ENCODE results near the gene ERBB2. TPM values are rescaled to one million over a fixed set of nuclear protein-coding genes. Genes with fewer than 3 reads are reported as not detected.
A peak's percentile ranks its signal among the peaks of the same experiment; 100 is the strongest.

Gene ERBB2
- total RNA-seq, 2 donors from 2014 or later, result 73.5 to 85.5 TPM

DNA sequence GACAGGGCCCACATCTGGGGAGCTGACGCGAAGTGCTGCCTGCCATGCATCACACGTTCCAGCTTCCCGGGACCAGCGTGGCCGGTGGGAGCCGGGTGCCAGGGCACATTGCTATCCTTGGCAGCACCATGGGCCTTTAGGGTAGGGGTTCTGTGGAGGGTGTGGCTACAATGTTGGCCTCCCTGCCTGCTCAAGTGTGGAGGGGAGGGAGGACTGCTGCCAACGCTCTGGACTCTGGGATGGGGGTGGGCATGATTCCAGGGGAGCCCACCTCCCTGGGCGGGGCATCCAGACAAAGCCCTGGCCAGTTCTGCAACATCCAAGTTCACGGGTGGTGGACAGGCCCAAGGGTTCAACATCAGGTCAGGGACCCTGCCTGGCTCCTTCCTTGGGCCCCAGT, 51.8 kb downstream of the ERBB2 start:
- H3K27me3 ChIP-seq, result no peaks in the 10 kb centered on the region
- TF ChIP-seq, protein P1, sequence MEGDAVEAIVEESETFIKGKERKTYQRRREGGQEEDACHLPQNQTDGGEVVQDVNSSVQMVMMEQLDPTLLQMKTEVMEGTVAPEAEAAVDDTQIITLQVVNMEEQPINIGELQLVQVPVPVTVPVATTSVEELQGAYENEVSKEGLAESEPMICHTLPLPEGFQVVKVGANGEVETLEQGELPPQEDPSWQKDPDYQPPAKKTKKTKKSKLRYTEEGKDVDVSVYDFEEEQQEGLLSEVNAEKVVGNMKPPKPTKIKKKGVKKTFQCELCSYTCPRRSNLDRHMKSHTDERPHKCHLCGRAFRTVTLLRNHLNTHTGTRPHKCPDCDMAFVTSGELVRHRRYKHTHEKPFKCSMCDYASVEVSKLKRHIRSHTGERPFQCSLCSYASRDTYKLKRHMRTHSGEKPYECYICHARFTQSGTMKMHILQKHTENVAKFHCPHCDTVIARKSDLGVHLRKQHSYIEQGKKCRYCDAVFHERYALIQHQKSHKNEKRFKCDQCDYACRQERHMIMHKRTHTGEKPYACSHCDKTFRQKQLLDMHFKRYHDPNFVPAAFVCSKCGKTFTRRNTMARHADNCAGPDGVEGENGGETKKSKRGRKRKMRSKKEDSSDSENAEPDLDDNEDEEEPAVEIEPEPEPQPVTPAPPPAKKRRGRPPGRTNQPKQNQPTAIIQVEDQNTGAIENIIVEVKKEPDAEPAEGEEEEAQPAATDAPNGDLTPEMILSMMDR (IDR thresholded peaks at IDR 0.05), result no peak
- no peak for DNase-seq (ENCODE audit: low spot score)
- H3K4me3 ChIP-seq, result no peak overlapping the region
- no peaks in the 10 kb centered on the region for H3K36me3 ChIP-seq
- peaks cover 0 to 28% of the 10 kb centered on the region in 2 donors for H3K4me1 ChIP-seq
- H3K27ac ChIP-seq, result no peak overlapping the region
- no peaks in the 10 kb centered on the region for H3K9me3 ChIP-seq

DNA sequence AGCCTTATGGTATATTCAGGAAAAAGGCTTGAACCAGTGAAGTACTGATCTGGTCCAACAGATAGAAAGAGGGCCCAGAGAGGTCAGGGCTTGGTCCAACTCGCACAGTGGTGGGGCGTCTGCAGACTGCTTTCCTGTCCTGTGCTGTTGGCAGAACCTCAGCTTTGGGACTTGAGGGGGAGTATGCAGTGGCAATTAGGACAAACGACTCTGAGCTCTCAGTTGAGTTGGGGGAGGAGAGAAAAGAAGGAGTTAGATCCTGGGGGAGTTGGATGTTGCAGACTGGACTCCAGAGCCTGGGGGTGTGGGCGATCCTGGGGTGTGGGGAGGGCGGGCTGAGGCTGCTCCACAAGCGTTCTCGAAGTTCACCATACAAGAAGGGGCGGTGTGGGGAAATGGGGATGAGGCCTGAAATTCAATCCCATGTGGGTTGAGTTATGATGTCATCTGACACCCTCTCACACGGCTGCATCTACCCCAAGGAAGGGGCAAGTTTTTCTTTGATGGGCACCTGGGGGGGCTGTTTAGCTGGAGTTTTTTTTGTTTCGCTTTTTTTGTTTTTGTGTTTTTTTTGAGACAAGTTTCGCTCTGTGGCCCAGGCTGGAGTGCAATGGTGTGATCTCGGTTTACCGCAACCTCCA, 52.5 kb downstream of the ERBB2 start:
- H3K9me3 ChIP-seq, result no peaks in the 10 kb centered on the region
- H3K27ac ChIP-seq, result no peak overlapping the region
- H3K4me1 ChIP-seq, result peaks cover 0 to 28% of the 10 kb centered on the region in 2 donors
- H3K4me3 ChIP-seq, result no peak overlapping the region
- no peak for DNase-seq (ENCODE audit: low spot score)
- no peaks in the 10 kb centered on the region for H3K36me3 ChIP-seq
- TF ChIP-seq, protein P1 (IDR thresholded peaks at IDR 0.05), result no peak
- no peaks in the 10 kb centered on the region for H3K27me3 ChIP-seq

DNA sequence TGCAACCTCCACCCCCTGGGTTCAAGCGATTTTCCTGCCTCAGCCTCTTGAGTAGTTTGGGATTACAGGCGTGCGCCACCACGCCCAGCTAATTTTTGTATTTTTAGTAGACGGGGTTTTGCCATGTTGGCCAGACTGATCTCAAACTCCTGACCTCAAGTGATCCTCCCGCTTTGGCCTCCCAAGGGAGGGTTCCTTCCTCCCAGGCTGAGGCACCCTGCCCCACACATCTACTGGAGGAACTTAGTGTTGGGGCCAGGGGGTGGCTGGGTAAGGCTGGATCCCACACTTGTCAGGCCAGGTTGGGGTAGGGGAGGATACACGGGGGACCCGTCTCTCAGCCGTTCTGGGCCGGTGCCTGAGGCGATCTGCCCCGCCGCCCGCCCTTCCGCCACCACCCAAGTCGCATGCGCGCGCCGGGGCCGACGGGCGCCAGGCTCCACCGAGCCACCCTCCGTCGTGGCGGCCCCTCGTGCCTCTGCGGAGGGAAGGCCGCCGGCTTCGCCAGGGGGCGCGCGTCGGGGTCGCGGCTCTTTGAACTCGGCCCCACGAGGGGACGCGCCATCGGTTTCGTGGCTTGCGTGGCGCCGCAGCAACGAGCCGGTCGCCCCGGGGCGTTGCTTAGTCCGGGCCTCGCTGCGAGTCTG, 53.8 kb downstream of the ERBB2 start:
- Histone ChIP-seq H3K9me3 (no peaks in the 10 kb centered on the region), H3K4me1 (peaks cover 0 to 28% of the 10 kb centered on the region in 2 donors), H3K27me3 (no peaks in the 10 kb centered on the region), H3K4me3 (peak overlapping the region; percentile 42 to 72), H3K27ac (peak overlapping the region; percentile 86 to 91), H3K36me3 (no peaks in the 10 kb centered on the region)
- no peak for DNase-seq (ENCODE audit: low spot score)
- TF ChIP-seq, protein P1 (IDR thresholded peaks at IDR 0.05), result no peak

DNA sequence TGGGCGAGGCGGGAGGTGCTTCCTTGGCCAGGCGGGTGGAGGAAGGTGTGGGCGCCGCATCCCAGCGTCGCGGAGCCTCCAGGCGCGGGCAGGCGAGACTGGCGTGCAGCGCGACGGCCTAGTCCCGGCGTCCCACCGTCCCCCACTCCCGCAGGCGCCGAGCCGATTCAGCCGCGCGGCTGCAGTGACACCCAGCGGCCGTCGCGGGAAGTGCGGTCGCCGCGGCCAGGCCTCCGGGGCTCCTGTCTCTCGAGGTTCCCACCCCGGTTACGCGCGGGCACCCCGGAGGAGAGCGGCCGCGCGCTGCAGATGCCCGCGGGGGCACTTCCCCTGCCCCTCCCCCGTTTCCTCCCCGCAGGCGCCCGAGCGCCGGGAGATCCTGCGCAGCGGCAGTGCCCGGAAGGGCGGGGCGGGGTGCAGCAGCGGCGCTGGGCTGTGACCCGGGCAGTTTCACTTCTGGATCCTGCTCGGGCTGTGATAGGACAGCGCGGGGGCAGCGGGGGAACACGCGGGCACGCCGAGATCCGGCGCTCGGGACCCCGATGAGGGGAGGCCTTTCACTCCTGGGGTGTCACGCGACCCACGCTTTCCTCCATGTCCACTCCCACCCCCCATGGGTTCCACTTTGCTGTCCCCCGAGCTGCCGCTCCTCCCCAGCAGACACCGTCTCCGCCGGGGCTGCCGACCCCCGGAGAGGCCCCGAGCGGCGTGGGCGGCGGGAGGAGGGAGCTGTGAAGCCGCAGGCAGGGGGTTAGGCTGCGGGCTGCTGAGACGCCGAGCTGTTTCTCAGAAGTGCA, 54.5 kb downstream of the ERBB2 start:
- H3K4me1 ChIP-seq, result peaks cover 0 to 28% of the 10 kb centered on the region in 2 donors
- TF ChIP-seq, protein P1 (IDR thresholded peaks at IDR 0.05), result peak; percentile 98 to 99
- no peaks in the 10 kb centered on the region for H3K9me3 ChIP-seq
- H3K4me3 ChIP-seq, result peak overlapping the region; percentile 42 to 72
- no peaks in the 10 kb centered on the region for H3K27me3 ChIP-seq
- DNase-seq (ENCODE audit: low spot score), result peak; percentile 89
- peak overlapping the region; percentile 86 to 91 for H3K27ac ChIP-seq
- H3K36me3 ChIP-seq, result no peaks in the 10 kb centered on the region

DNA sequence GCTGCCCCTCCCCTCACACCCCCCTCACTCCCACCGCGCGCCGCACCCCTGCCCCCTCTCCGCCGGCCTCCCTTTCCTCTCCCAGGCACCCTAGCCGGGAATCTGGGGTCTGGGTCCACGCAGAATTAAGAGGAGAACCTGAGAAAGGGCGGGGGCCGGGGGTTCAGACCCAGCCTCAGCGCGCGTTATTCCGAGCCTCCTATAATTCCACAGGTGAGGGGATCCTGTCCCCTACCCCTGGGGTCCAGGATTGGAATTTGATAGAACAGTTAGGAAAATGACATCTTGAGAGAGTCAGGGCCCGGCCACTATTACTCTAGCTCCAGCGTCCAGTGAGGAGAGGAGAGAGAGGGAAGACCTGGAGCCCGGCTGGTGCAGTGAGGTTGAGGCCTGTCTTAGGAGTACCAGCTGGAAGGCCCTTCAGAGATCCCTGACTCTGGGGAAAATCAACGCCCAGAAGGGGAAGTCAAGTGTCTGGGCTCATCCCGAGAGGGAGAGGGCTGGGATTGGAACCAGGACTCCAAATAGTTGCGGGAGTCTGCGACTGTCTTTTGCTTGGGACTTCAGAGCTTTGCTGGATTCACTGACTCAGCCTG, 55.2 kb downstream of the ERBB2 start:
- Histone ChIP-seq H3K27me3 (no peaks in the 10 kb centered on the region), H3K36me3 (no peaks in the 10 kb centered on the region), H3K4me1 (peaks cover 0 to 25% of the 10 kb centered on the region in 2 donors), H3K27ac (peak overlapping the region; percentile 86 to 91), H3K9me3 (no peaks in the 10 kb centered on the region), H3K4me3 (peak overlapping the region; percentile 42 to 72)
- no peak for DNase-seq (ENCODE audit: low spot score)
- TF ChIP-seq, protein P1 (IDR thresholded peaks at IDR 0.05), result no peak

Data from right atrium auricular region (tissue), 2 donors.